ENCODE results near the gene IGSF22.

The IGSF22 gene

DNA sequence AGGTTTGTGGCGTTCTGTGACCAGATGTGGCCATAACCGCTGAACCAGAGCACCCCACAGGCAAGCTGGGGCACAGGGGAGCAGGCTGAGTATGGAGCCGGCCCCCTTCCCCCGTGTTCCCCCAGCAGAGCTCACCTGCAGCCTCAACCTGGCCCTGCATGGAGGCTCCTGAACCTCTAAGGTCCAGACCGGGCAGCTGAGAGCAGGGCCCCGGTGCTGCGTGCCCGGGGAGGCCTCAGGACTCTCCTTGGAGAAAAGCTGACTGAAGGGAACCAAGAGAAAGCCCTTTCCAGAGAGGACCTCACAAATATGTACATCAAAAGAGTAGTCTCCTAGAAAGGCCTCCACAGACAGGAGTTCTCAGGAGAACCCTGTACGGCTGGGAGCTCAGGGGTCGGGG, 17.4 kb upstream of the IGSF22 start:
- DNase-seq: no peak

DNA sequence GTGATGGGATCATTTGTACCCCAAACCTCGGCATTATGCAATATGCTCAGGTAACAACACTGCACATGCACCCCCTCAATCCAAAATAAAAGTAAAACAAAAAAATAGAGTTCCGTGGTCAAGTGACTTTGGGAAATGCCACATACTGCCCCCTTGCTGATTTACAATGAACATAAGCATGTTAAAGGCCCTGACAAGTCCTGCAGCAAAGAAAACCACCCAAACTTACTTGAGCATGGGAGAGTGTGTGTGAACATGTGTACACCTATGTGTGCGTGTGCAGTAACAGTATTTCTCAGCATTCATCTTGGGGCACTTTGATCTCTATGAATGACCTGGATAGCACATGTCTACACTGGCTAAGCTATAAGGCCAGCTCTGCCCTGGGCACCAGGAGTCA, 15.8 kb upstream of the IGSF22 start:
- DNase-seq: no peak

DNA sequence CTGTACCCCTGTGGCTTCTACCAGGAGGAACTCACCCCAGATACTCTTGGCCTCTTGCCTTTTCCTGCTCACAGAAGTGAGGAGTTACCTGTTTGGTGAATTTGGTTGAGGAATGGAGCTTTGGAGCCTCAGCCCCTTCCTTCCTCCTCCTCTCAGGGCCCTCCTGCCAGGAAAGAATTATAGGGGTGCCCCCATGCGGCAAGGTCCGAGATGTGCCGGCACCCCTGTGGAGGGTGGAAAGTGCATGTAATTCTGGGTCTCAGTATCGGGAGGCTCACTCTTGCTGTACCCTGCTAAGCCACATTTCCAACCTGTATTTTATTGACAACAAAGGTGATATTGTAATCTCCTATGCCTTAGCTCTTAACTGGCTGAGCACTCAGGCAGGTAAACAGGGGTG, 13.7 kb upstream of the IGSF22 start:
- DNase-seq: no peak

DNA sequence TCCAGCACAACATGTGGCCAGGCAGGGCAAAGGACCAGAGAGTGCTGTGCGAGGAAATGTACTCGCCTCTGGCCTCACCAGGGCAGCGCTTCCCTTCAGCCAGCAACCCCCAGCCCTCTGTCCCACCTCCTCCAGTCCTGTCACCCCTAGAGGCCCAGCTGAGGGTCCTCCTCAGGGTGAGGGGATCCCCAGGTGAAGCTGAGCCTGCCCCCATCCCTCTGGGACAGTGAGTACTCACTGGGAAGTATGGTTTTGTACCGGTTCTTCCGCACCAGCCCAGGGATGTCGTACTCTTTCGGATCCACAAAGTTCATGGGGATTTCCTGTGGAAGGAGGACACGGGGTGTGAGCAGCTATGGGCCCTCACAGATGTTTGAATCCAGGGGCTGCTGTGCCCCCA, 11.7 kb upstream of the IGSF22 start:
- DNase-seq: no peak

DNA sequence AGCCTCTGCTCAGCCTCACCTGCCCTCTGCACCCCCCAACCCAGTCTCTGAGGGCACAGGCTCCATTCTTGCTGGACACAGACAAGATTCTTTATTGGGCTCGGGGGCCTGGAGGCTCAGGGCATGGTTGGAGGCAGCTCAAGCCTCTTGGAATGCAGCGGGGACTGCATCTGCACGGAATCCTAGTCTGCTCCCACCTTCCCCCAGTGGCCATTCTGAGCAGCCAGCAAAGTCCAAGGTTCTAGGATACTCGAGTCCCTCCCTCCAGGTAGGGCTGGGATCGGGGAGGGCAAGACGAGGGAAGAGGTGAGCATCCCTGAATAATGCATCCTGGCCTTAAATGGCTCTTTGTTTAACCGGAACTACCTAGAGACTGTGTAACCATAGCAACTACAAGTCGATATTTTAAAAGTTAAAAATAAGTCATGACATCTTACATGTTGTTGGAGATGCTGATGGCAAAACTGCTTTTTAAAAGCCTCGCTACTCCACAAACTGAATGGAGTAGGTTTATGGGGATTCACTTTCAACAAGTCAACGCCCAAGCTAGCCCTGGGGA, 10.7 kb upstream of the IGSF22 start:
- no peak for DNase-seq

GRCh38 chr11:18733202-18733601, 7.2 kb upstream of the IGSF22 start:
- DNase-seq: no peak

GRCh38 chr11:18731949-18732821, 6.2 kb upstream of the IGSF22 start:
- peak in 1 of 2 experiments; percentile 4 for DNase-seq

GRCh38 chr11:18731441-18731840, 5.5 kb upstream of the IGSF22 start:
- DNase-seq: no peak

DNA sequence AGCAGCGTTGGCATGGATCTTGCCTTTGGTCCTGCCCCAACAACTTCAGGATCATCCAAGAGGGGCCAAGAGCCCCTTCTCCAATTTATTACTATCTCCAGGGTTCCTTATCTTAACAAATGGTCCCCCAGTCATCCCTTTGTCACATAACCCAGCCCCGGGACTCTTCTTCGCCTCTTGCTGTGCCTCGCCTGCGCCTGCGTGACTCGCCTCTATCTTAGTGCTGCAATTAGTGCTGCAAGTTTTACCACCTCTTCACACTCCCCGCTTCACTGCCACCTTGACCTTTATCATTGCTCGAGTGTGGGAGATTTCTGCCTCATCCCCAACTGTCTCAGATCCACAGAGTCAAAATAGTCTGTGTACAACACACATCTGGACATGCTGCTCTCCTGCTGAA, 4.0 kb upstream of the IGSF22 start:
- DNase-seq: no peak

DNA sequence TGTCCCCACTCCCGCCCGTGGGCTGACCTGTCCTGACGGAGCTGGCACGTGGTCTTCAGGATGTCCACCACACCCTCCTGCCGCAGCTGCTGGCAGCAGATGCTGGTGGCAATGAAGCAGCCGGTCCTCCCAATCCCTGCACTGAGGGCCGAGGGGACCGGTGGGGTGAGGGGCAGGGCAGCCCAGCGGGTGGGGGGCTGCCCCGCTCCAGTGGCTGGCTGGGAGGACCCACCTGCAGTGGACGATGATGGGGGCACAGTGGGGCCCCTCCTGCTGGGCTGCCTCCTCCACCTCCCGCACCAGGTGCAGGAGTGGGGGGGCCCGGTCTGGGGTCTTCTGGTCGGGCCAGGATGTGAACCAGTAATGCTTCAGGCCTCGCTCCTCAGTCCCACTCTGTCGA, 3.4 kb upstream of the IGSF22 start:
- DNase-seq: no peak

- no peak for DNase-seq
Observed at GRCh38 chr11:18728658-18729057, 2.7 kb upstream of the IGSF22 start.

DNA sequence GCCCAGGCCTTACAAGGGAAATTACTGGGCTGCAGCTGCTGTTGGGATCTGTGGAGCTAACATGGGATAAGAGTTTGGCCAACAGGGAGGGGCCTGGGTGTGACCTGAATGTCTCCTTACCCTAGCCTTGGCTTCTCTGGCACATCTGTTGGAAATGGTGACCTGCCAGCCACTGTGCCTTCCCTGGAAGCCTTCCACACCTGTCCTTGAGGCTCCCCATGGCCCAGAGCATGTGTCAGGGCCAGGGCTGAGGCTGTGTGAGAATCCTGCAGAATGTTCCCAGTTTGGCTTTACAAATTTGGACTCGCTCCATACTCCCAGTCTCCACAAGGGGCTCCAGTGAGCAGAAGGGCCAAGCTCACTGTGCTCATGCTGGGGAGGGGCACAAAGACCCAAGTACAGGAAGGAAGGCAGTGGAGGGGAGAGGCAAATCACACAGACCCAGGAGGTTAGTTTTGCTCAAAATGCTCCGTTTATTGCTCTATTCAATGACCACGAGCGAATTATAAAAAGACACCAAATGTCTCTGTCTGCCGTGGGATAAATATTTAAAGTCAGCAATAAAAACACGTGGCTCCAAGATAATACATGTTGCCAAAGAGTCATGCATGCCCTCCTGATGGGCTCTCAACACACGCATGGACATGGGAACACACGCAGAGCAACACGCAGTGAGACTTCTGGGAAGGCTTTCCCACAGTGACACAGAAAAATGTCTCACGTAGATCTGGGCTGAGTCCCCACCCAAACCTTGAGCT, 1.7 kb upstream of the IGSF22 start:
- DNase-seq: no peak

DNA sequence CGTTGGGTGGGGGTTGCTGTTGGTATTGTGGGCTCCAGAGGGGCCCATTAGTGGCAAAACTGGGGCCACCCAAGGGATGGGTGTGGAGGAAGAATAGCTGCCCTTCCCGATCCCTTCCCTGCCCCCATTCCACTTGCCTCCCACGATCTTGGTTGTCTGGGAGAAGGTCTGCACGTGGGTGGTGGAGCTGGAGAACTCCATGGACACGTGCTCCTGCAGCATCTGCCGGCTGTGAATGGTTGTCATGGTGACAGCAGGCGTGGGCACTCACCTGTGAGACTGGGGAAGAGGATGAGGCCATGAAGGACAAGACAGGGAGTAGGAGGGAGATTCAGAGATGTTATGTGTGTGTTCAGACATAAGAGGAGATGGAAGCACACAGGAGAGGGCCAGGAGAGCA, 2.0 kb downstream of the IGSF22 start:
- no peak for DNase-seq

- no peak for DNase-seq
Observed at GRCh38 chr11:18722293-18722637, 3.7 kb downstream of the IGSF22 start.

GRCh38 chr11:18721561-18722292, 4.3 kb downstream of the IGSF22 start:
- peak in 1 of 2 experiments; percentile 10 for DNase-seq

DNA sequence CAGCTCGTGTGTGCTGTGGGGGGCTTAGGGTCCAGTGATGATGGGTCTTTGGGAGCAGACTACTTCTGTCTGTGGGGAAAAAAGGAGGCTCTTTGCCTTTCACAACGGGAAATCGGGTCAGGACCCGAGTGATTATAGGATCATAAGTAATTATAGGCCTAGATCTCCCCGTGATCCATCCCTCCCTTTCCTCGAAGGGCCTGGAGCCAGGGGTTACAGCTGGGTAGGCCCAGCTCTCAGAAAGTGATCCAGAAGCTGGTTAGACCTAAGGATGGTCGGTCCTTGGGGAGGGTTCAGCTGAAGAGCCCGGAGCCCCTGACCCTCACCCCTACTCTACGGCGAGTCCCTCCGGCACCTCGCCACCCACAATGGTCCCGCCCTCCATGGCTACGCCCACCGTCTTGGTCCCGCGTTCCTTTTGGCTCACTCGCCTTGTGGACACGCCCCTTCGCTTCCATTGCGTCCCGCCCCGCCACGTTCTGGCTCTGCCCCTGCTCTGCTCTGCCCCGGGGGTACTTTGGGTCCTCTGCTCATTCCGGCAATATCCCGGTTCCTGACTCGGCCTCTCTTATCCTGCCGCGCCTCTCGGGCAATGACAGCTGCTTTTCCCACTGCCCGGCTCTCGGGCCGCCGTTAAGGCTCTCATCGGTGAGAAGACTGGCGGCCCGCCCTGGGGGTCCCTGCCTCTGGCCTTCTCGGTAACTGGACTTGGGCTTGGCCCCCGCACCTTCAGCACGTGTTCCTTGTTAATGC, 5.0 kb downstream of the IGSF22 start:
- peak in 1 of 2 experiments; percentile 48 for DNase-seq

GRCh38 chr11:18720091-18720807, 5.7 kb downstream of the IGSF22 start:
- no peak for DNase-seq

- DNase-seq: no peak
Observed at GRCh38 chr11:18715476-18715875, 10.5 kb downstream of the IGSF22 start.

GRCh38 chr11:18714443-18714780, 11.6 kb downstream of the IGSF22 start:
- DNase-seq: no peak

- no peak for DNase-seq
Observed at GRCh38 chr11:18713646-18714442, 12.1 kb downstream of the IGSF22 start.

- no peak for DNase-seq
Observed at GRCh38 chr11:18710545-18710944, 15.4 kb downstream of the IGSF22 start.
